Measurements from ENCODE around the gene IHH.

The IHH gene

DNA sequence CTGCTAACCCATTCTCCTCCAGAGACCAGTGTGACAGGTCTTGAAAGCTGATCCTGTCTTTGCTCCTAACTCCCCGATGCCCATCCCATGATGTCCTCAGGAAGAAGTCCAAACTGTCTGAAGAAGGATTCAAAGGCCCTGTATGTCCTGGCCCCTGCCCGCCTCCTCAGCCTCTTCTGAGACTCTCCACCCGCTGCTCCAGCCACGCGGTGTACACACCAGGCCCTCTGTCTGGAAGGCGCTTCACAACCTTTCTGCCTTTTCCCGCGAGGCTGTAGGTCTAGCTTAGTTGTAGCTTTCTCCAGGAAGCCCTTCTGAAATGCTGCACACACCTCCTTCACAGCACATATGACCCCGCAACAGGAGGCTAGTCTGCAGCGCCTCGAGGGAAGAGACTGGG lies 44.0 kb downstream of the IHH start:
- H3K4me3 ChIP-seq (ENCODE audit: low read depth, low read length) = no peak overlapping the region
- no peak for TF ChIP-seq CTCF (IDR thresholded peaks at IDR 0.05; ENCODE audit: insufficient read depth, low read length, missing control alignments)
- ChIA-PET CTCF (interaction anchor here (0.8 to 3.3 kb wide), 5 partner anchors 12 to 138 kb away, joined by 3 to 50 read pairs (median 7); no protein-coding TSS in a partner anchor), POLR2A (no interaction called here)
- no peak for DNase-seq (ENCODE audit: low read depth, low spot score)

DNA sequence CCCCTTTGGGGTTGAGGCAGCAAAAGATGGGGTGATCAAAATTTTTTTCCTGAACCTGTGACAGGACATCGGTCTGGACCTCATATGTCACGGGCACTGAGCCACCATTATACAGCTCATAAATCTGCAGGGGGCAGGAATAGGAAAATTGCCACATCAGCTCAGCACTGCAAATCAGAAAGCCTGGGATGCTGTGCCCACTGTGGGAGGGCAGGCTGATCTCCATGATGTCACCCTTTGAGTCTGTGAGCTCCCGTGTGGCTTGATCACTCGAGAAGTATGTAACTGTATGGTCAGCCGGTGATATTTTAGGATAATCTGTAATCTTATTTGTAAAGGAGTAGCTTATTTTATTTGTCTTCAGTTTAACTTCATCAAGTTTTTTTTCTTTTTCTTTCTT lies 49.8 kb downstream of the IHH start:
- DNase-seq (ENCODE audit: low read depth, low spot score) = no peak
- ChIA-PET POLR2A (interaction anchor here (0.6 to 0.7 kb wide), 2 partner anchors 97 to 300 kb away, joined by 3 read pairs; no protein-coding TSS in a partner anchor), CTCF (interaction anchor here (1.0 to 13.5 kb wide), 9 partner anchors 8 to 143 kb away, joined by 3 to 118 read pairs (median 6); no protein-coding TSS in a partner anchor)
- no peak overlapping the region for H3K4me3 ChIP-seq (ENCODE audit: low read depth, low read length)
- TF ChIP-seq CTCF (IDR thresholded peaks at IDR 0.05; ENCODE audit: insufficient read depth, low read length, missing control alignments) = no peak

DNA sequence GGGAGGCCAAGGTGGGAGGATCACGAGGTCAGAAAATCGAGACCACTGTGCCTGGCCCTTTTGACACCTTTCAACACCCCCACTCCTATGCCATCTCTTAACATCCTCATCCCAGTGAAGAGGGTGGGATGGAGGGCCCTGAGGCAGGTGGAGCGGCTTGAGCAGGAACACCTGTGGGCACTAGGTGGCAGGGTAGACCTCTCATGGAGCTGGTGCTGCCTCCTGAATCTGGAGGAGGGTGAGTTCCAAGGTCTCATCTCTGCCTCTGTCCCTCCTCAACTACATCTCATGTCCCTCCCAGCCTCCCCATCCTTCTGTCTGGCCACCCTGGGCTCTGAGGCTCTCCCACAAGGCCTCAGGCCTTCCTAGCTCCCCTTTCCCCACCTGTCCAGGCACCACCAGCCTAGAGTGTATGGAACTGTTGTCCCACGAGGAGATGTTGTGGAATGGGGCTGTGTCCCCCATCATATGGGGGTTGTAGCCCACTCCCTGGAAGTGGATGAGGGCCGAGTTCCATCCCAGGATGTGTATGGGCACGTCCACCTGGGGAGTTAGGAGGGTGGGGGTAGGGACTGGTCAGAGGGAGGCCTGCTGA lies 50.5 kb downstream of the IHH start:
- DNase-seq (ENCODE audit: low read depth, low spot score) = no peak
- ChIA-PET CTCF (interaction anchor here (1.0 to 13.5 kb wide), 8 partner anchors 8 to 144 kb away, joined by 4 to 118 read pairs (median 6); no protein-coding TSS in a partner anchor), POLR2A (interaction anchor here (0.6 kb wide), 1 partner anchor 97 kb away, joined by 3 read pairs; no protein-coding TSS in a partner anchor)
- TF ChIP-seq CTCF (IDR thresholded peaks at IDR 0.05; ENCODE audit: insufficient read depth, low read length, missing control alignments) = peak; percentile 18
- H3K4me3 ChIP-seq (ENCODE audit: low read depth, low read length) = no peak overlapping the region

DNA sequence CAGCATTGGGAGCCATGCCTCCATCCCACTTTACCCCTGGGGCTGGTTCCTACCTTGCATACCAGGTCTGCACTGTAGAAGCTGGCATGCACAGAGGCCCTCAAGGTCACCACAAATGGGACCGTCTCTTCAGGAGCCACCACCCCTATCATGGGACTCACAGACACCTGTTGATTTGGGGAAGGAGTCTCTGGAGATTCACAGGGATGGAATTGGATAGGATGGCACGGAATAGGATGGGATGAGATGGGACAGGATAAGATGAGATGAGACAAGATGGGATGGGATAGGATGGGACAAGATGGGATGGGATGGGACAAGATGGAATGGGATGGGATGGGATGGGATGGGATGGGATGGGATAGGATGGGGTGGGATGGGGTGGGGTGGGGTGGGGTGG lies 51.4 kb downstream of the IHH start:
- TF ChIP-seq CTCF (IDR thresholded peaks at IDR 0.05; ENCODE audit: insufficient read depth, low read length, missing control alignments) = no peak
- no peak for DNase-seq (ENCODE audit: low read depth, low spot score)
- CTCF ChIA-PET = interaction anchor here (1.1 to 13.5 kb wide), 6 partner anchors 10 to 286 kb away, joined by 3 to 118 read pairs (median 10); partner anchors contain the start of gene CRYBA2
- no peak overlapping the region for H3K4me3 ChIP-seq (ENCODE audit: low read depth, low read length)
- POLR2A ChIA-PET = no interaction called here
